PC-3 (cell line): ENCODE data around the gene GLS2. TPM values are rescaled to one million over a fixed set of nuclear protein-coding genes. Genes with fewer than 3 reads are reported as not detected.

ENCODE experiments used
- ATAC-seq: fragments of 200-7000 bp; cut with Tn5 transposase; 2 replicates; pipeline ENCODE4 v1.9.1; 2020; ENCODE audit warnings: mild to moderate bottlenecking, moderate library complexity
- BruUV-seq: library from RNA; stranded (reverse); fragments of 400-500 nt; replicated peaks from 2 replicates; lab custom pipeline; 2021; lab: Mats Ljungman, UMichigan
- CTCF ChIA-PET: fragments of 300-600 bp; sonication (Branson Sonifier 250); formaldehyde crosslinking; loops from one replicate; lab custom pipeline; 2022; ENCODE audit warnings: antibody characterized with exemption; lab: Charles Lee
- POLR2A ChIA-PET: fragments of 300-600 bp; sonication (Branson Sonifier 250); formaldehyde crosslinking; loops from one replicate; lab custom pipeline; 2022; ENCODE audit warnings: antibody characterized with exemption; ENCODE audit not compliant: unreplicated experiment; lab: Charles Lee
- DNase-seq: peaks from one replicate; pipeline ENCODE4 v3.0.0-alpha.2; 2015
- H2AFZ ChIP-seq: fragments of 300-600 bp; sonication (generic); 2 replicates; pipeline ENCODE4 v1.6.0; 2016; ENCODE audit warnings: antibody characterized with exemption, low read length
- H3F3A ChIP-seq: fragments of 300-600 bp; sonication (generic); one replicate; pipeline ENCODE4 v1.6.0; 2017; ENCODE audit warnings: antibody characterized with exemption, low read length, control low read depth, mild to moderate bottlenecking; ENCODE audit not compliant: unreplicated experiment
- H3K27ac ChIP-seq: fragments of 300-600 bp; sonication (generic); 2 replicates; pipeline ENCODE4 v1.5.1; 2016; ENCODE audit warnings: mild to moderate bottlenecking, low read length
- H3K27me3 ChIP-seq: fragments of 300-600 bp; sonication (generic); 2 replicates; pipeline ENCODE4 v1.6.1; 2016; ENCODE audit warnings: low read length, mixed read lengths
- H3K36me3 ChIP-seq: fragments of 300-600 bp; sonication (generic); 2 replicates; pipeline ENCODE4 v1.6.1; 2016; ENCODE audit warnings: low read depth, mixed run types, low read length, mixed read lengths
- H3K4me1 ChIP-seq: fragments of 300-600 bp; sonication (generic); 2 replicates; pipeline ENCODE4 v1.5.1; 2016; ENCODE audit warnings: low read length; ENCODE audit not compliant: insufficient read depth
- H3K4me2 ChIP-seq: fragments of 300-600 bp; sonication (generic); 2 replicates; pipeline ENCODE4 v1.6.0; 2016; ENCODE audit warnings: low read length
- H3K4me3 ChIP-seq: fragments of 300-600 bp; sonication (generic); 2 replicates; pipeline ENCODE4 v1.5.1; 2016; ENCODE audit warnings: mild to moderate bottlenecking, low read length, mixed read lengths
- H3K79me2 ChIP-seq: fragments of 300-600 bp; sonication (generic); 2 replicates; pipeline ENCODE4 v1.6.1; 2017; ENCODE audit warnings: low read length, mixed read lengths
- H3K9ac ChIP-seq: fragments of 300-600 bp; sonication (generic); 2 replicates; pipeline ENCODE4 v1.6.0; 2016; ENCODE audit warnings: mild to moderate bottlenecking, low read length
- H3K9me2 ChIP-seq: fragments of 300-600 bp; sonication (generic); replicated peaks from 2 replicates; pipeline ENCODE4 v1.6.1; 2016; ENCODE audit warnings: mixed run types, low read length, mixed read lengths
- H3K9me3 ChIP-seq: fragments of 300-600 bp; sonication (generic); 2 replicates; pipeline ENCODE4 v1.6.1; 2016; ENCODE audit warnings: low read length, mixed read lengths
- H4K20me1 ChIP-seq: fragments of 300-600 bp; sonication (generic); 2 replicates; pipeline ENCODE4 v1.6.1; 2016; ENCODE audit warnings: low read length, mixed read lengths
- CTCF ChIP-seq: fragments of 300-600 bp; sonication (generic); conservative IDR thresholded peaks from 2 replicates; pipeline ENCODE4 v1.5.1; 2017; ENCODE audit warnings: antibody characterized with exemption, low read depth, mild to moderate bottlenecking, low read length
- EZH2 ChIP-seq: fragments of 300-600 bp; sonication (generic); IDR thresholded peaks from one replicate; pipeline ENCODE4 v1.6.1; 2017; ENCODE audit warnings: antibody characterized with exemption, mild to moderate bottlenecking, low read length; ENCODE audit not compliant: unreplicated experiment
- EZH2phosphoT487 ChIP-seq: fragments of 300-600 bp; sonication (generic); IDR thresholded peaks from 2 replicates; pipeline ENCODE4 v1.6.1; 2018; ENCODE audit warnings: mild to moderate bottlenecking, antibody characterized with exemption, low read length, borderline replicate concordance
- intact Hi-C: fragments of 100-400 bp; cut with micrococcal nuclease; formaldehyde crosslinking; loops from 2 replicates; pipeline ENCODE4 v1.9.0; 2023
- total RNA-seq: library from RNA; depleted of rRNA; stranded (reverse); fragments of >200 nt; gene quantifications from 2 replicates; pipeline ENCODE4 v1.2.3, GENCODE V29; 2014

Gene GLS2
- total RNA-seq, 1 experiment from 2014 or later, result 4.0 TPM

DNA sequence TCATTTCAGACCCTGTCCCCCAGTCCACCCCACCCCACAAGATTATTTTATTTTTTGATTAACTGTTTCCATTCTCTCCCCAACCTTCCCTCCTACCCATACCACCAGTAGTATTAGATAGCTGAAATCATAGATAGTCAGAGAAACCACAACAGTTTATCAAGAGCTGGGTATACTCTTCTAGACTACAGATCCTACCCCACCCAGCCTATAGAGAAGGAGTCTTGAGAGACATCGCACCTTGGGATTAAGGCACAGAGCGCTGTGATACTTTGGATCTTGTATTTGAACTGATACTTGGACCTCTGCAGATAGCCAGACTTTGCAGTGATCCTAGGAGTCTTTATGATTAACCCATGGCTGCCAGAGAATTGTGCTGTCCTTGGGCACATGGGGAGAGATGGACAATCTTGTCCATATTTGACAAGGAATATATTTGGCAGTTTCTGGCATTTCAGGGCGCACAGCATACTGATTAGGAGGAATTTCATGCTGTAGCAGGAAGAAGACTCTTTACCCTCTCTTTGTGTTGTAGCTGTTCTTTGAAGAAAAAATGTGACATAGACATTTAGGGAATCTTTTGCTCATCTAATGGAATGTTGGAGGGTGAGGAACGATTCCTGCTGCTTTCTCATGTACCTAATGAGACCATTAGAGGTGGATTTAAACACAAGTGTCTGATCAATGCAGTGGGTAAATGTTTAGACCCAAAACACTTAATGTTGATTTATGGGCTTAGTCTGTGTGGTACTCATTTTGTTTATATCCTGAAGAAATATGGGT lies 34.6 kb upstream of the GLS2 start:
- Histone ChIP-seq H3K27ac (peak overlapping the region; percentile 64), H3K9me3 (no peaks in the 10 kb centered on the region), H3K9ac (peak overlapping the region; percentile 70), H3K36me3 (no peaks in the 10 kb centered on the region), H4K20me1 (no peaks in the 10 kb centered on the region), H3K4me1 (peaks cover 60% of the 10 kb centered on the region), H3F3A (peaks cover 5% of the 10 kb centered on the region), H3K27me3 (no peaks in the 10 kb centered on the region), H3K79me2 (peaks cover 49% of the 10 kb centered on the region), H3K4me3 (peak overlapping the region; percentile 72), H3K4me2 (peak overlapping the region; percentile 84), H3K9me2 (no peaks in the 10 kb centered on the region), H2AFZ (peak overlapping the region; percentile 45; the same call in 1 of the 2 replicates)
- ATAC-seq (peak; percentile 9; the same call in 1 of the 2 replicates), DNase-seq (peak; percentile 27)
- POLR2A ChIA-PET, result interaction anchor here (0.6 kb wide), 1 partner anchor 16 kb away, joined by 3 read pairs; no protein-coding TSS in a partner anchor
- intact Hi-C loops, result no loop called here
- CTCF ChIA-PET, result interaction anchor here (1.1 to 2.5 kb wide), 2 partner anchors 9 to 114 kb away, joined by 3 to 8 read pairs; no protein-coding TSS in a partner anchor
- TF ChIP-seq CTCF (no peak), EZH2 (no peak), EZH2phosphoT487 (no peak)
- BruUV-seq, result TSS peak; percentile 65

GRCh38 chr12:56521590-56522371 lies 33.8 kb upstream of the GLS2 start, which contains the start of gene RBMS2:
Gene RBMS2, plus strand, starts transcription at chr12:56521820. Its CDS starts 204 bp downstream, at chr12:56522024.
- Histone ChIP-seq H3F3A (peaks cover 5% of the 10 kb centered on the region), H3K4me2 (peak within 1 kb of the TSS; percentile 84), H2AFZ (peak within 1 kb of the TSS; percentile 45), H3K4me1 (peaks cover 60% of the 10 kb centered on the region), H4K20me1 (no peaks in the 10 kb centered on the region), H3K27me3 (no peaks in the 10 kb centered on the region), H3K4me3 (peak within 1 kb of the TSS; percentile 72), H3K9me2 (no peaks in the 10 kb centered on the region), H3K79me2 (peaks cover 42% of the 10 kb centered on the region), H3K9ac (peak within 1 kb of the TSS; percentile 70), H3K27ac (peak within 1 kb of the TSS; percentile 64), H3K36me3 (no peaks in the 10 kb centered on the region), H3K9me3 (no peaks in the 10 kb centered on the region)
- intact Hi-C loops, result no loop called here
- no TSS peak for BruUV-seq
- ATAC-seq, result peak; percentile 66
- ChIA-PET CTCF (interaction anchor here (0.5 to 2.5 kb wide), 6 partner anchors 8 to 755 kb away, joined by 3 to 8 read pairs (median 4); partner anchors contain the start of gene SMARCC2), POLR2A (interaction anchor here (0.5 to 1.2 kb wide), 7 partner anchors 15 to 263 kb away, joined by 3 to 11 read pairs (median 5); partner anchors contain the start of genes ANKRD52 and STAT2)
- TF ChIP-seq EZH2 (no peak), CTCF (no peak), EZH2phosphoT487 (no peak)
- DNase-seq, result peak; percentile 89
